H1 (cell line): Measurements from ENCODE around the gene PSMG2.

ENCODE experiments used
- ASH2L ChIP-seq: fragments of 200-600, 300-600 bp; sonication (generic); IDR thresholded peaks from one replicate; pipeline ENCODE4 v1.7.1; 2017; ENCODE audit warnings: low read length
- CREB1 ChIP-seq: IDR thresholded peaks from 2 replicates; pipeline ENCODE4 v1.6.1; 2012; ENCODE audit warnings: inconsistent platforms
- EP300 ChIP-seq, 2 experiments: IDR thresholded peaks; 1 replicate in 1 of 2; 2 replicates in 1 of 2; pipeline ENCODE4 v1.6.1; 2011 to 2012; ENCODE audit warnings: low read depth in 2 of 2, low read length in 2 of 2, mild to moderate bottlenecking in 2 of 2, borderline replicate concordance in 1 of 2, inconsistent platforms in 1 of 2, moderate library complexity in 1 of 2
- EZH2 ChIP-seq: fragments of 200-600 bp; sonication (generic); IDR thresholded peaks from 2 replicates; pipeline ENCODE4 v1.7.1; 2012; ENCODE audit warnings: low read depth, mild to moderate bottlenecking, moderate library complexity, low read length, inconsistent platforms; ENCODE audit not compliant: severe bottlenecking
- GABPA ChIP-seq: IDR thresholded peaks from 2 replicates; pipeline ENCODE4 v1.6.1; 2011; ENCODE audit warnings: mild to moderate bottlenecking, low read length, moderate library complexity, borderline replicate concordance; ENCODE audit not compliant: insufficient read depth
- POLR2A ChIP-seq, 2 experiments: IDR thresholded peaks; 1 replicate in 1 of 2; 2 replicates in 1 of 2; pipeline ENCODE4 v1.6.1; 2011; ENCODE audit warnings: low read depth in 2 of 2, low read length in 2 of 2, mild to moderate bottlenecking in 2 of 2; ENCODE audit errors: control extremely low read depth in 1 of 2
- POLR2AphosphoS5 ChIP-seq: IDR thresholded peaks from 2 replicates; pipeline ENCODE4 v1.6.1; 2011; ENCODE audit warnings: low read depth, low read length
- RFX5 ChIP-seq: IDR thresholded peaks from 2 replicates; pipeline ENCODE4 v1.6.1; 2011; ENCODE audit warnings: low read depth, low read length, improper control_type of control experiment, borderline replicate concordance
- TBP ChIP-seq: IDR thresholded peaks from 2 replicates; pipeline ENCODE4 v1.6.1; 2011; ENCODE audit warnings: low read depth, low read length, improper control_type of control experiment
- TF ChIP-seq, protein P1 (sequence below): IDR thresholded peaks from 2 replicates; pipeline ENCODE4 v1.6.1; 2012; ENCODE audit warnings: inconsistent platforms
- TF ChIP-seq, protein P2 (sequence below), 3 experiments: IDR thresholded peaks; 1 replicate in 2 of 3; 2 replicates in 1 of 3; pipeline versions ENCODE4 v1.5.1 to v1.6.1; 2011; ENCODE audit warnings: low read length in 3 of 3, mild to moderate bottlenecking in 3 of 3, inconsistent platforms in 2 of 3, low read depth in 1 of 3, moderate library complexity in 1 of 3; ENCODE audit not compliant: insufficient read depth in 1 of 3; ENCODE audit errors: control extremely low read depth in 1 of 3
- TF ChIP-seq, protein P3 (sequence below): IDR thresholded peaks from 2 replicates; pipeline ENCODE4 v1.6.1; 2012; ENCODE audit warnings: low read length, inconsistent platforms

DNA sequence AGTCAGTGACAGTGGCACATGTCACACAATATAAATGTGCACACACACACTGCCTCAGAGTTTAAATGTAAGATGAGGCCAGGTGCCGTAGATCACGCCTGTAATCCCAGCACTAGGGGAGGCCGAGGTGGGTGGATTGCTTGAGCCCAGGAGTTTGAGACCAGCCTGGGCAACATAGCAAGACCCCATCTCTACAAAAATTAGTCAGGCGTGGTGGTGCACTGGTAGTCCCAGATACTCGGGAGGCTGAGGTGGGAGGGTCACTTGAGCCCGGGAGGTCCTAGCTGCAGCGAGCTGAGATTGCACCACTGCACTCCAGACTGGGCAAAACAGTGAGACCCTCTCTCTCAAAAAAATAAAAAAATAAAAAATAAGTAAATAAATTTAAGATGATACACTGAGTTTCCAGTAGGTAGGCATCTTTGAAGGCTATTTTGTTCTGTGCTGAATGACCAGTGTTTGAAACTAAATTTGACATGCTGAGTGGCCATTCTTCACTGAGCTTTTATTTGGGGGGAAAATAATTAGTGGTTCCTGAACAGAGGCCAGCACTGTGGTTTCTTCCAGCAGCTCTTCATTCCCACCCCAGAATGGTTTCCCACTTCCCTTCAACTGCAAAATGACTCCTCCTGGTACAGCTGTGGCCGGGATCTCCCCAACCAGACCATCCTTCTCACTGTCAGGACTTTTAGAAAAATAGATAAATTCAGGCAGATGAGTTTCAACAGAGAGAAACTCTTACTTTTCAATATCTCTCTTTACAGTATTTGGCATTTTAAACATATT, 44.9 kb downstream of the PSMG2 start:
- TF ChIP-seq POLR2A (IDR thresholded peaks at IDR 0.05; ENCODE audit: control extremely low read depth in 1 of 2, low read depth in 2 of 2, low read length in 2 of 2) (no peak), POLR2AphosphoS5 (no peak), EP300 (IDR thresholded peaks at IDR 0.05; ENCODE audit: borderline replicate concordance in 1 of 2, low read depth in 2 of 2, low read length in 2 of 2) (no peak), GABPA (no peak), TBP (no peak), RFX5 (no peak), CREB1 (no peak), ASH2L (no peak), EZH2 (no peak)
- TF ChIP-seq, protein P1, sequence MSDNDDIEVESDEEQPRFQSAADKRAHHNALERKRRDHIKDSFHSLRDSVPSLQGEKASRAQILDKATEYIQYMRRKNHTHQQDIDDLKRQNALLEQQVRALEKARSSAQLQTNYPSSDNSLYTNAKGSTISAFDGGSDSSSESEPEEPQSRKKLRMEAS: no peak
- TF ChIP-seq, protein P2, sequence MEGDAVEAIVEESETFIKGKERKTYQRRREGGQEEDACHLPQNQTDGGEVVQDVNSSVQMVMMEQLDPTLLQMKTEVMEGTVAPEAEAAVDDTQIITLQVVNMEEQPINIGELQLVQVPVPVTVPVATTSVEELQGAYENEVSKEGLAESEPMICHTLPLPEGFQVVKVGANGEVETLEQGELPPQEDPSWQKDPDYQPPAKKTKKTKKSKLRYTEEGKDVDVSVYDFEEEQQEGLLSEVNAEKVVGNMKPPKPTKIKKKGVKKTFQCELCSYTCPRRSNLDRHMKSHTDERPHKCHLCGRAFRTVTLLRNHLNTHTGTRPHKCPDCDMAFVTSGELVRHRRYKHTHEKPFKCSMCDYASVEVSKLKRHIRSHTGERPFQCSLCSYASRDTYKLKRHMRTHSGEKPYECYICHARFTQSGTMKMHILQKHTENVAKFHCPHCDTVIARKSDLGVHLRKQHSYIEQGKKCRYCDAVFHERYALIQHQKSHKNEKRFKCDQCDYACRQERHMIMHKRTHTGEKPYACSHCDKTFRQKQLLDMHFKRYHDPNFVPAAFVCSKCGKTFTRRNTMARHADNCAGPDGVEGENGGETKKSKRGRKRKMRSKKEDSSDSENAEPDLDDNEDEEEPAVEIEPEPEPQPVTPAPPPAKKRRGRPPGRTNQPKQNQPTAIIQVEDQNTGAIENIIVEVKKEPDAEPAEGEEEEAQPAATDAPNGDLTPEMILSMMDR (IDR thresholded peaks at IDR 0.05; ENCODE audit: control extremely low read depth in 1 of 3, insufficient read depth in 1 of 3, low read depth in 1 of 3, low read length in 3 of 3): no peak
- TF ChIP-seq, protein P3, sequence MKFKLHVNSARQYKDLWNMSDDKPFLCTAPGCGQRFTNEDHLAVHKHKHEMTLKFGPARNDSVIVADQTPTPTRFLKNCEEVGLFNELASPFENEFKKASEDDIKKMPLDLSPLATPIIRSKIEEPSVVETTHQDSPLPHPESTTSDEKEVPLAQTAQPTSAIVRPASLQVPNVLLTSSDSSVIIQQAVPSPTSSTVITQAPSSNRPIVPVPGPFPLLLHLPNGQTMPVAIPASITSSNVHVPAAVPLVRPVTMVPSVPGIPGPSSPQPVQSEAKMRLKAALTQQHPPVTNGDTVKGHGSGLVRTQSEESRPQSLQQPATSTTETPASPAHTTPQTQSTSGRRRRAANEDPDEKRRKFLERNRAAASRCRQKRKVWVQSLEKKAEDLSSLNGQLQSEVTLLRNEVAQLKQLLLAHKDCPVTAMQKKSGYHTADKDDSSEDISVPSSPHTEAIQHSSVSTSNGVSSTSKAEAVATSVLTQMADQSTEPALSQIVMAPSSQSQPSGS: no peak
